Neural cell (in vitro differentiated cells): ENCODE measurements around the gene PLXNA4. TPM values are rescaled to one million over a fixed set of nuclear protein-coding genes. Genes with fewer than 3 reads are reported as not detected.
"Not testable (repeated sequence)": the region's sequence is repeated elsewhere in the genome, so short reads cannot be mapped to it uniquely, and the experiment has no call there.

Experiments
- H2AFZ ChIP-seq: fragments of 200-600, 300-800 bp; sonication (generic), shearing (Covaris generic); 2 replicates; pipeline ENCODE4 v1.6.0; 2014; ENCODE audit warnings: low read depth, mild to moderate bottlenecking, antibody characterized with exemption, low read length, moderate library complexity
- H3F3A ChIP-seq: fragments of 200-600 bp; shearing (Covaris generic); 2 replicates; pipeline ENCODE4 v1.6.1; 2016; ENCODE audit warnings: mild to moderate bottlenecking, moderate library complexity, mixed read lengths, antibody characterized with exemption, low read length; ENCODE audit not compliant: insufficient read depth, poor library complexity, severe bottlenecking
- H3K27ac ChIP-seq: fragments of 200-600, 300-800 bp; sonication (generic), shearing (Covaris generic); 2 replicates; pipeline ENCODE4 v1.5.1; 2014; ENCODE audit warnings: mild to moderate bottlenecking, low read length, moderate library complexity
- H3K27me3 ChIP-seq: fragments of 300-800, 200-600 bp; sonication (generic), shearing (Covaris generic); 2 replicates; pipeline ENCODE4 v1.6.0; 2014; ENCODE audit warnings: mild to moderate bottlenecking, low read depth, low read length, moderate library complexity; ENCODE audit not compliant: insufficient read depth
- H3K36me3 ChIP-seq: fragments of 300-800, 200-600 bp; sonication (generic), shearing (Covaris generic); 2 replicates; pipeline ENCODE4 v1.5.1; 2014; ENCODE audit warnings: mild to moderate bottlenecking, antibody characterized with exemption, low read length, moderate library complexity; ENCODE audit not compliant: insufficient read depth
- H3K4me2 ChIP-seq: fragments of 300-800, 200-600 bp; sonication (generic), shearing (Covaris generic); 2 replicates; pipeline ENCODE4 v1.6.0; 2014; ENCODE audit warnings: mild to moderate bottlenecking, low read length
- H3K4me3 ChIP-seq: fragments of 300-800, 200-600 bp; sonication (generic), shearing (Covaris generic); 2 replicates; pipeline ENCODE4 v1.5.1; 2014; ENCODE audit warnings: mild to moderate bottlenecking, low read length, moderate library complexity
- H3K79me2 ChIP-seq: fragments of 200-600 bp; shearing (Covaris generic); replicated peaks from 2 replicates; pipeline ENCODE4 v1.6.0; 2014; ENCODE audit warnings: mild to moderate bottlenecking, low read length, moderate library complexity; ENCODE audit not compliant: insufficient read depth
- H3K9ac ChIP-seq: fragments of 300-800, 200-600 bp; sonication (generic), shearing (Covaris generic); 2 replicates; pipeline ENCODE4 v1.6.1; 2016; ENCODE audit warnings: mild to moderate bottlenecking, low read length, mixed read lengths
- H3K9me2 ChIP-seq: fragments of 200-600 bp; shearing (Covaris generic); 2 replicates; pipeline ENCODE4 v1.6.1; 2016; ENCODE audit warnings: mild to moderate bottlenecking, low read length, mixed read lengths; ENCODE audit not compliant: insufficient read depth
- H3K9me3 ChIP-seq: fragments of 200-600, 300-800 bp; sonication (generic), shearing (Covaris generic); 2 replicates; pipeline ENCODE4 v1.6.1; 2016; ENCODE audit warnings: mild to moderate bottlenecking, mixed run types, low read length, moderate library complexity, mixed read lengths
- H4K20me1 ChIP-seq: fragments of 200-600 bp; shearing (Covaris generic); 2 replicates; pipeline ENCODE4 v1.6.1; 2016; ENCODE audit warnings: mild to moderate bottlenecking, mixed run types; ENCODE audit not compliant: insufficient read depth
- CTCF ChIP-seq: fragments of 450-650 bp; IDR thresholded peaks from 2 replicates; pipeline ENCODE4 v1.5.1; 2014; ENCODE audit warnings: antibody characterized with exemption, mild to moderate bottlenecking, moderate library complexity; ENCODE audit not compliant: poor library complexity, severe bottlenecking
- EP300 ChIP-seq: fragments of 450-650 bp; conservative IDR thresholded peaks from 2 replicates; pipeline ENCODE4 v1.6.1; 2014; ENCODE audit warnings: antibody characterized with exemption, mild to moderate bottlenecking, moderate library complexity; ENCODE audit not compliant: poor library complexity, severe bottlenecking
- EZH2 ChIP-seq: fragments of 200-600, 300-800 bp; shearing (Covaris generic), sonication (generic); IDR thresholded peaks from 2 replicates; pipeline ENCODE4 v1.6.1; 2014; ENCODE audit warnings: antibody characterized with exemption, low read length, borderline replicate concordance, mild to moderate bottlenecking; ENCODE audit not compliant: insufficient read depth, poor library complexity, severe bottlenecking
- MXI1 ChIP-seq: fragments of 450-650 bp; conservative IDR thresholded peaks from 2 replicates; pipeline ENCODE4 v1.6.1; 2014; ENCODE audit warnings: antibody characterized with exemption, mild to moderate bottlenecking; ENCODE audit not compliant: poor library complexity, severe bottlenecking
- POLR2AphosphoS5 ChIP-seq: IDR thresholded peaks from 2 replicates; pipeline ENCODE4 v1.6.1; 2012
- RAD21 ChIP-seq: fragments of 450-650 bp; conservative IDR thresholded peaks from 2 replicates; pipeline ENCODE4 v1.6.1; 2014; ENCODE audit warnings: antibody characterized with exemption, mild to moderate bottlenecking, moderate library complexity
- REST ChIP-seq: IDR thresholded peaks from 2 replicates; pipeline ENCODE4 v1.6.1; 2012; ENCODE audit warnings: borderline replicate concordance
- TAF1 ChIP-seq: IDR thresholded peaks from 2 replicates; pipeline ENCODE4 v1.6.1; 2012; ENCODE audit warnings: low read depth
- polyA plus RNA-seq: library from polyadenylated mRNA; depleted of rRNA; stranded (reverse); fragments of >200 nt; gene quantifications from 2 replicates; pipeline ENCODE4 v1.2.3, GENCODE V29; 2014

PLXNA4 gene
- polyA plus RNA-seq, 1 donor from 2014 or later = 7.2 TPM

GRCh38 chr7:132601783-132602182, 25.5 kb upstream of the PLXNA4 start:
- Histone ChIP-seq H2AFZ (no peak overlapping the region), H3K27ac (no peak overlapping the region), H3K9me2 (no peaks in the 10 kb centered on the region), H3K79me2 (no peaks in the 10 kb centered on the region), H4K20me1 (no peaks in the 10 kb centered on the region), H3K4me3 (no peak overlapping the region), H3K27me3 (no peaks in the 10 kb centered on the region), H3K4me2 (no peak overlapping the region), H3K9me3 (no peaks in the 10 kb centered on the region), H3K36me3 (no peaks in the 10 kb centered on the region), H3F3A (no peaks in the 10 kb centered on the region), H3K9ac (no peak overlapping the region)
- TF ChIP-seq EP300 = no peak
- TF ChIP-seq REST = no peak
- no peak for TF ChIP-seq RAD21
- no peak for TF ChIP-seq TAF1

- no peaks in the 10 kb centered on the region for H3K9me2 ChIP-seq
- H3K79me2 ChIP-seq = no peaks in the 10 kb centered on the region
- H3K9me3 ChIP-seq = no peaks in the 10 kb centered on the region
- H3K4me3 ChIP-seq = no peak overlapping the region
- no peaks in the 10 kb centered on the region for H3K27me3 ChIP-seq
- TF ChIP-seq CTCF (no peak), RAD21 (no peak), REST (no peak), TAF1 (no peak), MXI1 (no peak), EP300 (no peak), EZH2 (no peak), POLR2AphosphoS5 (no peak)
- H3K36me3 ChIP-seq = no peaks in the 10 kb centered on the region
- H3K9ac ChIP-seq = no peak overlapping the region
- no peaks in the 10 kb centered on the region for H3F3A ChIP-seq
- H2AFZ ChIP-seq = no peak overlapping the region
- H3K27ac ChIP-seq = no peak overlapping the region
- no peak overlapping the region for H3K4me2 ChIP-seq
- H4K20me1 ChIP-seq = no peaks in the 10 kb centered on the region
These were observed 20.3 kb upstream of the PLXNA4 start for GRCh38 chr7:132596588-132596987.

GRCh38 chr7:132594741-132595140, 18.5 kb upstream of the PLXNA4 start:
- not testable (repeated sequence) for H3F3A ChIP-seq

More at GRCh38 chr7:132594741-132595140, 18.5 kb upstream of the PLXNA4 start:
- H3K4me3 ChIP-seq, H4K20me1 ChIP-seq, H3K27ac ChIP-seq, H3K79me2 ChIP-seq, H3K4me2 ChIP-seq, H3K27me3 ChIP-seq, H3K9me2 ChIP-seq, H2AFZ ChIP-seq, H3K9me3 ChIP-seq, H3K9ac ChIP-seq, H3K36me3 ChIP-seq: not testable (repeated sequence)
